ENCODE measurements around the gene OR4D11.
A peak's percentile ranks its signal among the peaks of the same experiment; 100 is the strongest.

The OR4D11 gene

DNA sequence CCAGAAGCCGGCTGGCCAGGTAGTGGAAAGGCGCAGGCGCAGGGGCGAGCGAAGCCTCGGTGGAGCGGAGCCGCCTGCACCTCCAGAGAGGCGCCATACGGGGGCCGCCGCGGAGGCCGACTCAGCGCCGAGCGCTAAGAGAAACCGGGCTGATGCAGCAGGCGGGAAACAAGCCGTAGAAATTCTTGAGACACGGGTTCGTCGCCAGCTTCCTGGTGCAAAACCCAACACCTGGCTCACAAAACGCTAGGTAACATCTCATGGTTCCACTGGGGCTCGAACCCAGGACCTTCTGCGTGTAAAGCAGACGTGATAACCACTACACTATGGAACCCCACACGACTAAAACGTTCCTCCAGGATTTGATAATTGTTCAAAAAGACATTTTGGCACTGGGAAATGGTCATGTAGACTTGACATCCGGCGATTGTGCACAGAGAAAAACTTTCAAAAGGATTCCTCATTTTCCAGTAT, 47.0 kb downstream of the OR4D11 start:
- peak; percentile 83 to 87 for DNase-seq

DNA sequence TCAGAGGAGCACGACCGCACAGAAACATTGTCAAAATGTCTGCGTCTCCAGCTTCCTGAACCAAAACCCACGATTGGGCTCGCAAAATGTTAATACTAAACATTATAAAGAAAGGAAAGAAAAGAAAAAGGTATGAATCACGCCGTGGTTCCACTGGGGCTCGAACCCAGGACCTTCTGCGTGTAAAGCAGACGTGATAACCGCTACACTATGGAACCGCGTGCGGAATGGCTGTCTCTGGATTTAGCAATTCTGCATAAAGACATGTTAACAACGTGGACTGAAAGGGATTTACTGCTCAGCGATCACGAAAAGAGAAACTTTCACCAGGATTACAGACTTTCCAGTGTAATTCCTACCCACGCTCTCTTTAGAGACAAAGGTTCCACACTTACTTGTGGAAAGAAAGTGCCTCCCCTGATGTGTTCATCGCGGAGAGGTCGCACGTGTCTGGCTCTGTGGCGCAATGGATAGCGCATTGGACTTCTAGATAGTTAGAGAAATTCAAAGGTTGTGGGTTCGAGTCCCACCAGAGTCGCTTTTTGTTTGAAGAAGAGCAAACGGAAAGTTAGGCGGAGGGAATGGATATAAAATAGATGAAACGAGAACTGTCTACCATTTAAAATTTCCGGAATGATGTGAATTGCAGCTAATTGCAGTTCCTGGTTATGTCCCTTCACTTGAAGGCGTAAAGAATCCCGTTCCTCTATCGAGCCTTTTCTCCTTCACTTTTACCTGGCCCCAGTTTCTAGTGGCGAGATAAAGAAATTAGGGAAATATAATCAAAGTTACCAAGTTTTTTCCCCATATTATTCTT, 47.7 kb downstream of the OR4D11 start:
- peak; percentile 79 to 81 for DNase-seq

DNA sequence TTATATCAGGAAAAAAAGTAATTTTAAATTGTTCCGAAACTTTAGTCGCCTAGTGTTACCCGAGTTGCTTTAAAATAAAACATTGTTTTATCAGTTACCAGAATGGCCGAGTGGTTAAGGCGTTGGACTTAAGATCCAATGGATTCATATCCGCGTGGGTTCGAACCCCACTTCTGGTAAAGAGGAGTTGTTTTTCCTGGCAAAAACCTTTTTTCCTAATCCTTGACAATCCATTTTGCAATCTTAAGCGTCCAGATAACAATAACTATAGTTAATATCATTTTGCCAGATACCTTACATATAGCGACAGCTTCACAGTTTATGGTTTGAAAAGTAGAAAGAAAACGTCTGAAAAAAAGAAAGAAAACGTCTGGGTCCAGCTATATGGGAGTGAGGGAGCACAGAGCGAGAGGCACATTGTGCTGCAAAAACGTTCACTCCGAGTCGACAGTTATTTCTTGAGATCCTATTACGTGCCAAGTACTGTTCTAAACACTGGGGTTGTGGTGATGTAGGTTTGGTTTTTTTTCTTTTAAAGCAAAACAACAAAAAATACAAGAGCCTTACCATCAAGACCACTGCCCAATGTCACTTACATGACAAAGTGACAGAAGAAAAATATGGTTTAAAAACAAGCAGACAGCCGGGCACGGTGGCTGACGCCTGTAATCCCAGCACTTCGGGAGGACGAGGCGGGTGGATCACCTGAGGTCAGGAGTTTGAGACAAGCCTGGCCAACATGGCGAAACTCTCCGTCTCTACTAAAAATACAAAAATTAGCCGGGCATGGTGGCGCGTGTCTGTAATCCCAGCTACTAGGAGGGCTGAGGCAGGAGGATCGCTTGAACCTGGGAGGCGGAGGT, 48.5 kb downstream of the OR4D11 start:
- no peak for DNase-seq

DNA sequence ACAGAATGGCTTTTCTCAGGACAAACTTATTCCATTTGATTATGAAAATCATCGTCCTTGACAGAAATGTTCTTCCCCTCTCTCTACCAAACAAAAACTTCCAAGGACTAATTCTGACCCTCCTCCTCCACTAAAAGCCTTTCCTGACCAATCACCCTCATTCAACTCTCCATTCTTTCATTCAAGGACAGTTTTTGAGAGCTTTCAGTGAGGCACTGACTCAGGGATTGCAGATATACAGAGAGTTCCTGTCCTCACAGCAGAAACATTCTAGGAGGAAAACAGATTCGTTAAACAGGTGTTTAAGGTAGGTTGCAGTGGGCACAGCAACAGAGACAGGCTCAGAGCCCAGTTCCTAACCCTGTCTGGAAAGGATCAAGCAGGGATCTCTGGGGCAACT, 49.5 kb downstream of the OR4D11 start:
- DNase-seq = no peak

DNA sequence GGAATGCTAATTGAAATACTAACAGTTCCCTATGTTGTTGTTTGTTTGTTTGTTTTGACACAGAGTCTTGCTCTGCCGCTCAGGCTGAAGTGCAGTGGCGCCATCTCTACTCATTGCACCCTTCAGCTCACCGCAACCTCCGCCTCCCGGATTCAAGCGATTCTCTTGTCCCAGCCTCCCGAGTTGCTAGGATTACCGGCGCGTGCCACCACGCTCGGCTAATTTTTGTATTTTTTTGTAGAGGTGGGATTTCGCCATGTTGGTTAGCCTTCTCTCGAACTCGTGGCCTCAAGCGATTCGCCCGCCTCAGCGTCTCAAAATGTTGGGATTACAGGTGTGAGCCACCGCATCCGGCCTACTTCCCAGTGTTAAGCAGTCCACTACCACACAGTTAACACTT, 49.9 kb downstream of the OR4D11 start:
- DNase-seq = no peak
